Measurements from ENCODE around the gene PPP2R3A.
"Not testable (repeated sequence)": the region's sequence is repeated elsewhere in the genome, so short reads cannot be mapped to it uniquely, and the experiment has no call there.

The PPP2R3A gene

DNA sequence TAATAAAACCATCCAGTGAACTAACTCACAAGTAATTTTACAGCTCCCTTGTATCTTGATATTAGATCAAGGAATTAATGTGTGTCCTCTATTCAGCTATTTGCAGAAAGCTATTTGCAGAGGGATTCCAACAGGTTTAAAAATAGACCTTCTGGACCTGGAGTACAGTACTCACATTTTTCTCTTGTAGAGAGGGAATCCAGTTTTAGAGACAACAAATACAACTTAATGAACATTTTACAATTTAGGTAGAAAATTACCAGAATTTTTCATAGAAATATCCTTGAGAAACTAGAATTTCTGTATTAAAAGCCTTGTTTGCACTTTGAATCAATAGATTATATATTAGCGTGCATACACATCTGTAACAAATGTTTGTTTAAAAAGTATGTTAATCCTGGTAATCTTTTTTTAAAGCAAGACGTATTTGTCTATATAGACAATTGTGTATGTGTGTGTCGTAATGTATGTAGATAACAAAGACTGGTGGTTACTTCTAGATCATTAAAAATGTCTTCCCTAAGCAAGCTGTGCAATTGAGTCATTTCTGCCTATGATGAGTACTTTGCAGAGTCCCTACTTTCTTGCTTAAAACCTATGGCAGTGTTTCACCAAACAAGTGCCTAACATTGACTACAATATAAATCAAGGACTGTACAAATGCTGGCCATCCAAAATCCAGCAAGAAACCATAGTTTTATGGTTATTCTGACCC is 57.9 kb downstream of the PPP2R3A start:
- DNase-seq = no peak

- no peak for DNase-seq
Measured at GRCh38 chr3:136036306-136036705, 70.8 kb downstream of the PPP2R3A start.

- DNase-seq = no peak
Measured at GRCh38 chr3:136038668-136039067, 73.1 kb downstream of the PPP2R3A start.

GRCh38 chr3:136042608-136043221 is 77.2 kb downstream of the PPP2R3A start:
- peak; percentile 67 to 72 for DNase-seq

- DNase-seq = no peak
Measured at GRCh38 chr3:136044980-136045745, 79.6 kb downstream of the PPP2R3A start.

- DNase-seq = no peak
Measured at GRCh38 chr3:136048068-136048467, 82.5 kb downstream of the PPP2R3A start.

DNA sequence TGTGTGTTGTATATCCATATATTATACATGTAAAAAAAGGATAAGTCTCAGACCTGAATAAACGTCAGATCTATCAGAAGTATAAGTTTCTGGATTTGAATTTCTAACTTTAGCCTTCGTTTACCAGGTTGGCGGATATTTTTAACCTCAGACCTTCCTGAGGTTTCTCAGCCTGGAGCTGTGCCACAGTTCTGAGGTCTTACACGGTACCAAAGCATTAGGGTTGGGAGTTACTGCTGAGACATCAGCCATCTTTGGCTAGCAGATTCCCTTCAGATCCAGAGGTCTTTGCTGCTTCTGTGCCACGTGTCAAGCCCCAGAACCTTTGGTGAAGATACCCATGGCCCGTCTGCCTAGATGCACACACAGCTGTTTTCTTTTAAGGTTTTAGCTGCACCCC is 84.7 kb downstream of the PPP2R3A start:
- DNase-seq = no peak

DNA sequence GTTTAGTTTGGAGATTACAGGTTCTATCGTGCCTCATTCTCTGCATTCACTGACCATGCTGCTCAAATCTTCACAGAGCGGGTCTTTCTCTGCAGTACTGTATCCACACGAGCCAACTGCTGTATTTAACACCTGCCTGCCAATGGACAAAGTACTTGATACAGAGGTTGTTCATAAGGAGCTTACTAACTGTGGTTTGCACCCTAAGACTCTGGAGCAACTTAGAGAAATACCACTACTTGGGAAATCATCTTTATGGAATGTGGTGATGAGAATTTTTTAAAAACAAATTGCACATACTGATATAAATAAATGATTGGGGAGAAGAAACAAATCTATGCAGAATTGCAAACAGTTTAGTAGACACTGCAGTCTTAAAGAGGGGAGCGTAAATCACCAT is 90.0 kb downstream of the PPP2R3A start:
- DNase-seq = no peak

DNA sequence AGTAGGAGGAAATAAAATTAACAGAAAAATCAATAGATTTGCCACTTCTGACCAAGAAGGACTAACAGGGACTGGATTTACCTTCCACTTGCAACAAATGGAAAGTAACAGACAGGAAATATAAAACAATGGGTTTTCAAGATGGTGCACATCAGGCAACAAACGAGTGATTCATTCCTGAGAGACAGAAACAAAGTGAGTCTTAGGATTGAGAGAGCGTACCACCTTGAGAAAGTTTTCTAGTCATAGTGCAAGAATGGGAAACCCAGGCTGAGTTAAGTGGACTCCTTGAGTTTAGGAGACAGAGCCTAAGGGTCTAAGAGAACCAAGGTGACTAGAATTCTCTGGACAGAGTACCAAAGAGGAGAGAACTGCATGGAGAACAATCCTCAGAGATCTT is 101.7 kb downstream of the PPP2R3A start:
- no peak for DNase-seq

DNA sequence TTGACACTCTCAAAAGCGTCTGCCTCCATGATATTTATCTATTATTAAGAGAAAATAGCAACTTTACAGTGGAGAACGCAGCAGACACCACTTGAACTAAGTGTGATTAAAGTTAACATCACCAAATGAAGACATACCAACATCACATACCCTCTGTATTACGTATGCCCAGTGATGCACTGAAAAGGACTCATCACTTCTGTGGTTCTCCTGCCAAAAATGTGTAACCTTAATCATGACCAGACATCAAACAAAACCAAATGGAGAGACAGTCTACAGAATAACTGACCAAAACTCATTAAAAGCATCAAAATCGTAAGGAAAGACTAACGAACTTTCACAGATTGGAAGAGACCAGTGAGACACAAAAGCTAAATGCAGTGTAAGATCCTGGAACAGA is 103.2 kb downstream of the PPP2R3A start:
- DNase-seq = no peak

DNA sequence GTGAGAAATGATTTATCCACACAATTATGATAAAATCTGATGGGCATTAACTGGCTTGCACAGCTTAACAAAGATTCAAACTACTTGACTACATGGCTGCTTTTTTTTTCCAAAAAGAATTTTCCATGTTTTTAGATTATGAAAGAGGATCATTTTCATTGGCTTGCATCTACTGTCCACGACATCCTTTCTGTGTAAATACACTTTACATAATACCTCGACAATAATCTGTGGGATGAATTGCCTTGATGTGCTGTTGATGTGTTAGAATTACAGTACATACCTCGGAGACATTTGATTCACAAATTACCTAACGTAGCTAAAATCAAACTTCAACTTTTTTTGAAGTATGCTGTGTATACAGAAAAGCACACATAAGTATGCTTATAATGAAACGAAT is 104.4 kb downstream of the PPP2R3A start:
- no peak for DNase-seq

- no peak for DNase-seq
Measured at GRCh38 chr3:136070334-136070733, 104.8 kb downstream of the PPP2R3A start.

- peak in 1 of 2 experiments; percentile 36 for DNase-seq
Measured at GRCh38 chr3:136070953-136071949, 105.7 kb downstream of the PPP2R3A start.

DNA sequence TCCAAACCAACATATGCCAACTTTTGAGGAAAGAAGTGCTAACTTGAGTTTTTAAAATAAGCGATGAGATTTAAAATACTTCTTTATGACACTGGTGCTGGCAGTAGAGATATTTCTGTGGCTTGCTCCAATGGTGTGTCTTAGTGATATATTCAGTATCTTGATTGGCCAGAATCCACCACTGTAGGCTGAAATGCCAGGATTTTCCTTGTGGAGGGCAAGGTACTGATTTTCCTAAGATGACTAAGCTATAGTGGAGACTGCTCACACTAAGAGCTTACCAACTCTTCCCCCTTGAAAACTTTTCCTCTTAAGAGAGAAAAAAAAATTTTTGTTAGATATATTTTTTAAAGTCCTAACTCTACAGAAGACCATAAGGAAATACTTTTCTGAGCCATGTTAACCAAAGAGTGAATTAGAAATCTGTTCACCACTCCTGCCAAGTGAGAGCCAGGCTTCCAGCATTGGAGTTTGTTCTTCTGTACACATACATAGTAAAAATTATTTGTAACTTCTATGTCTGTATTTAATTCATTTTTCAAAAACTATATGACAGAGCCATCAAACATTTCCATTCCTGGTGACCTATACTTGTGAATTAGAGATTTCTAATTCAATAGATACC is 109.1 kb downstream of the PPP2R3A start:
- no peak for DNase-seq

DNA sequence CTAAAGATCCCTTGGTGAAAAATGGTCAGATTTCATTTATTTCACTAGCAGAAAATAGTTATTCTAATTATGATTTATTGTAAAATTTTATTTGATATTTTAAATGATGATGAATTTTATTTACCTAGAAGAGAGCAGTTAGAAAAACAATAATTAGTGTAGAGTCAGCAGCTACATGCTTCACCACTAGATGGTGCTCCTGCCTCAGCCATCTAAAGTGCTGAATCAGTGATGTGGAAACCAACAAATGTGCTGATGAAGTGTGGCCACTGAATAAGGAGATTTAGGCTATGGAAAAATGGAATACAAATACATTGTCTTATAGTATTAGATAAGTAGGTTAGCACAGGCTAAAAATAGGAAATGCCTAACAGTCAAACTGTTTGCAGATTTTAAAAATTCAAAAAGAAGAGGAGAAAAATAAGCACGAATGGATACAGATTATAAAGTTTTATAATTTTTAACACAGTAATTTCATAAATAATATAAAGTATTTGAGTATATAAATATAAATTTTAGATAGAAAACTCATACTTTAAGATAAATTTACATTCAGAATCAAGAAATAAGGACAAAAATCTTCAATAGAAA is 109.8 kb downstream of the PPP2R3A start:
- peak; percentile 77 to 84 for DNase-seq

DNA sequence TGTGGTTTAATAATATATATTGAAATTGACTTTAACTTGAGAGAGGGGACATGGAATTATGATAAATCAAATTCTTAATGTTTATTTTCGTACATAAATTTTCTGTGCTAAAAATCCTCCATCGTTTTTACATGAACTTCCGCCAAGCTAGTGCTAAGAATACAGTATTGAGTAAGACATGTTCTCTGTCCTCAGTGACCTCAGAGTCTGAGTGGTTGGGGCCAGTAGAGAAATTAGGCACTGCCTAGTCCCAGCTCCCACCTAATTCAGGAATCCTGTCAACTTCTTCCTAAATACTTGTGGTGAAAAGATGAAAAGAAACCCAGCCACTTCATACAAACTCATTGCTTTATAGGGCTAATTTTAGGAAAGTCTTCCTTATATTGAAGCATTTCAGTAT is 110.3 kb downstream of the PPP2R3A start:
- no peak for DNase-seq

DNA sequence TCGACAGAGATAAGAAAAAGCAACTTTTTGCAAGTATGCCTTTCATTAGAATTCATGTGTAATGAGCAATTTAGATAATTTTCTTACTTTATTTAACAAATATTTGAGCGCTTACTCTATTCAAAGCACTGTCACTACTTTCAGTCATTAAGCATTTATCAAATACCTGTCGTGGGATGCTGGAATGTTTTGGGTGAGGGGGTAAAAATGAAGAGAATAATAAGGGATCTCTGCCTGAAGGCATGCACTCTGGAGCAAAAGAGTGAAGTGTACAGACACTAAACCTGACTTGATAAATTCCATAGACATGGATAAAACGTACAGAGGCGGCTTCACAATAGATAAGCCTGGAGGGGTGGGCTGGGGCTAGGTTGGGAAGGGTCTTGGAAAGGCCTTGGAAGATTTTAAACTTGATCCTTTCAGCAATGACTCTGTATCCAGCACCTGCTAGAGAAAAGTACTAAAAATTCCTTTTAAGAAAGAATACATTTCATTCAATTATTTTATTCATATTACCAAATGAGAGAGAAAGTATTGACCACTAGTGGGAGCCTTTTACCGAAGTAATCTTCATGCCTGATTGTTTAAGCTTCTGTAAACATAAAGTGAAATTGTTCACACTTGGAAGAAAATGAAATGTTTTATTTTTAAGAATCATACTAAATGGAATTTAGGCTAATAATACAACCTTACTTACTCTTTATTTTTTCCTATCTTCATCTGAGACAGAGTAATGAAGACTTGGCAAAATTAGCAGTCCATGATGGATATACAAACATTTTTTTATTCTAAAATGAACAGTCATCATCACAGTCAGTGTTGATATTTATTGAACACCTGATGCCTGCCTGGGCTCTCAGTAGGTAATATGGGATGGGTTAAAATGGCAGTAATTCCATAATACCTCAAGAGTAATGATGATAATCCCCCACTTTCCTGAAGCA is 113.2 kb downstream of the PPP2R3A start:
- peak; percentile 47 to 73 for DNase-seq

DNA sequence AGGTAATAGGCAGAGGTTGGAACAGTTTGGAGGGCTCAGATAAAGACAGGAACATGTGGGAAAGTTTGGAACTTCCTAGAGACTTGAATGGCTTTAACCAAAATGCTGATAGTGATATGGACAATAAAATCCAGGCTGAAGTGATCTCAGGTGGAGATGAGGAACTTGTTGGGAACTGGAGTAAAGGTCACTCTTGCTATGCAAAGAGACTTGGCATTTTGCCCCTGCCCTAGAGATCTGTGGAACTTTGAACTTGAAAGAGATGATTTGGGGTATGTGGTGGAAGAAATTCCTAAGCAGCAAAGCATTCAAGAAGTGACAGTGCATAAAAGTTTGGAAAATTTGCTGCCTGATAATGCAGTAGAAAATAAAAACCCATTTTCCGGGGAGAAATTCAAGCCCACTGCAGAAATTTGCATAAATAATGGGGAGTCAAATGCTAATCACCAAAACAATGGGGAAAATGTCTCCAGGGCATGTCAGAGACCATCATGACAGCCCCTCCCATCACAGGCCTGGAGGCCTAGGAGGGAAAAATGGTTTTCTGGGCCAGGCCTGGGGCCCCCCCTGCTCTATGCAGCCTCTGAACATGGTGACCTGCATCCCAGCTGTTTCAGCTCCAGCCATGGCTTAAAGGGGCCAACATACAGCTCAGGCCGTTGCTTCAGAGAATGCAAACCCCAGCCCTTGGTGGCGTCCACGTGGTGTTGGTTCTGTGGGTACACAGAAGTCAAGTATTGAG is 118.3 kb downstream of the PPP2R3A start:
- DNase-seq = not testable (repeated sequence)

GRCh38 chr3:136085067-136085466 is 119.5 kb downstream of the PPP2R3A start:
- not testable (repeated sequence) for DNase-seq

DNA sequence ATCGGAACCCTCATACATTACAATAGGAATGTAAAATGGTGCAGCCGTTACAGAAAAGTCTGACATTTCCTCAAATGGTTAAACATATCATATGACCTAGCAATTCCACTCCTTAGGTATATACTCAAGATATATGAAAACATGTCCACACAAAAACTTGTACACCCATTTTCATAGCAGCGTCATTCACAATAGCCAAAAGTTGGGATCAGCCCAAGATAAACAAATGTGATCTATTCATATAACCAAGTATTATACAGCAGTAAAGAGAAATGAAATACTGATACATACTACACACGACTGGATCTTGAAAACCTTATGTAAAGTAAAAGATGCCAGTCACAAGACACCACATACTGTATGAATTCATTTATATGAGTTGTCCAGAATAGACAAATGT is 128.2 kb downstream of the PPP2R3A start:
- peak in 1 of 2 experiments; percentile 2 for DNase-seq
